HEK293 (cell line): Measurements from ENCODE around the gene PDIA4.

Experiments used
- CTCF ChIA-PET: fragments of 350-600 bp; formaldehyde crosslinking; extraction: SDS; loops from one replicate; lab custom pipeline; 2021; ENCODE audit warnings: antibody characterized with exemption; lab: Yijun Ruan, JAX
- POLR2A ChIA-PET: fragments of 300-600 bp; formaldehyde crosslinking; extraction: SDS; loops from one replicate; lab custom pipeline; 2020; ENCODE audit warnings: antibody characterized with exemption, inconsistent platforms; lab: Yijun Ruan, JAX
- H3K27ac ChIP-seq: fragments of 200-500 bp; sonication (Bioruptor generic); 2 replicates; pipeline ENCODE4 v1.5.1; 2014; ENCODE audit warnings: low read depth, low read length, control low read depth, inconsistent platforms; ENCODE audit errors: extremely low read depth
- H3K36me3 ChIP-seq, 2 experiments: fragments of 200-500 bp in 1 of 2; sonication (Bioruptor generic) in 1 of 2; 1 replicate in 1 of 2; 2 replicates in 1 of 2; pipeline ENCODE4 v1.5.1; 2014 to 2017; ENCODE audit warnings: inconsistent platforms in 2 of 2, low read length in 2 of 2; ENCODE audit not compliant: control insufficient read depth in 2 of 2, insufficient read depth in 1 of 2
- H3K4me1 ChIP-seq: fragments of 200-500 bp; sonication (Bioruptor generic); 2 replicates; pipeline ENCODE4 v1.5.1; 2014; ENCODE audit warnings: mild to moderate bottlenecking, low read length, inconsistent platforms; ENCODE audit not compliant: control insufficient read depth, insufficient read depth
- H3K4me3 ChIP-seq: 2 replicates; pipeline ENCODE4 v1.5.1; 2011; ENCODE audit warnings: low read depth, mild to moderate bottlenecking, control low read depth, low read length, moderate library complexity
- H3K9me3 ChIP-seq: fragments of 200-500 bp; sonication (Bioruptor generic); 2 replicates; pipeline ENCODE4 v1.5.1; 2014; ENCODE audit warnings: low read depth, low read length, inconsistent platforms; ENCODE audit not compliant: control insufficient read depth, insufficient read depth
- BCL11B ChIP-seq: fragments of 450-650 bp; formaldehyde crosslinking; IDR thresholded peaks from 2 replicates; pipeline ENCODE4 v1.5.1; 2016; ENCODE audit warnings: low read depth, missing biosample characterization, missing genetic modification characterization
- CTCF ChIP-seq: fragments of 450-650 bp; formaldehyde crosslinking; IDR thresholded peaks from 2 replicates; pipeline ENCODE4 v1.5.1; 2016; ENCODE audit warnings: missing biosample characterization, missing genetic modification characterization
- HOXA7 ChIP-seq: sonication (generic); formaldehyde crosslinking; IDR thresholded peaks from 2 replicates; pipeline ENCODE4 v1.8.1; 2022; ENCODE audit warnings: missing genetic modification reagents, borderline replicate concordance
- HOXD13 ChIP-seq: sonication (generic); formaldehyde crosslinking; IDR thresholded peaks from 2 replicates; pipeline ENCODE4 v1.8.0; 2022; ENCODE audit warnings: missing genetic modification reagents, borderline replicate concordance
- INSM2 ChIP-seq: fragments of 450-650 bp; formaldehyde crosslinking; IDR thresholded peaks from 2 replicates; pipeline ENCODE4 v1.5.1; 2016; ENCODE audit warnings: missing biosample characterization, missing genetic modification characterization
- REPIN1 ChIP-seq: fragments of 450-650 bp; formaldehyde crosslinking; IDR thresholded peaks from 2 replicates; pipeline ENCODE4 v1.5.1; 2017; ENCODE audit warnings: missing biosample characterization, missing genetic modification characterization, low read depth
- ZNF132 ChIP-seq: fragments of 450-650 bp; formaldehyde crosslinking; IDR thresholded peaks from 2 replicates; pipeline ENCODE4 v1.5.1; 2017; ENCODE audit warnings: missing biosample characterization, missing genetic modification characterization, borderline replicate concordance
- ZNF155 ChIP-seq: fragments of 450-650 bp; formaldehyde crosslinking; IDR thresholded peaks from 2 replicates; pipeline ENCODE4 v1.5.1; 2016; ENCODE audit warnings: missing biosample characterization, missing genetic modification characterization
- ZNF292 ChIP-seq: fragments of 450-650 bp; formaldehyde crosslinking; IDR thresholded peaks from 2 replicates; pipeline ENCODE4 v1.5.1; 2016; ENCODE audit warnings: low read depth, missing biosample characterization, missing genetic modification characterization, borderline replicate concordance
- ZNF335 ChIP-seq: fragments of 450-650 bp; formaldehyde crosslinking; conservative IDR thresholded peaks from 2 replicates; pipeline ENCODE4 v1.5.1; 2016; ENCODE audit warnings: missing biosample characterization, missing genetic modification characterization
- ZNF350 ChIP-seq: fragments of 450-650 bp; formaldehyde crosslinking; IDR thresholded peaks from 2 replicates; pipeline ENCODE4 v1.5.0; 2017; ENCODE audit warnings: missing biosample characterization, mild to moderate bottlenecking, missing genetic modification characterization
- ZNF354C ChIP-seq: fragments of 450-650 bp; formaldehyde crosslinking; IDR thresholded peaks from 2 replicates; pipeline ENCODE4 v1.5.1; 2016; ENCODE audit warnings: missing biosample characterization, missing genetic modification characterization, low read depth, borderline replicate concordance
- ZNF621 ChIP-seq: fragments of 450-650 bp; formaldehyde crosslinking; IDR thresholded peaks from 2 replicates; pipeline ENCODE4 v1.5.1; 2017; ENCODE audit warnings: missing biosample characterization, missing genetic modification characterization
- ZNF707 ChIP-seq: fragments of 450-650 bp; formaldehyde crosslinking; IDR thresholded peaks from 2 replicates; pipeline ENCODE4 v1.5.1; 2016; ENCODE audit warnings: missing biosample characterization, missing genetic modification characterization
- ZSCAN5A ChIP-seq: fragments of 450-650 bp; formaldehyde crosslinking; IDR thresholded peaks from 2 replicates; pipeline ENCODE4 v1.5.1; 2016; ENCODE audit warnings: missing biosample characterization, missing genetic modification characterization
- TF ChIP-seq, protein P1 (sequence below): fragments of 450-650 bp; formaldehyde crosslinking; IDR thresholded peaks from 2 replicates; pipeline ENCODE4 v1.5.1; 2016; ENCODE audit warnings: missing biosample characterization, missing genetic modification characterization
- TF ChIP-seq, protein P2 (sequence below): fragments of 450-650 bp; formaldehyde crosslinking; conservative IDR thresholded peaks from 2 replicates; pipeline ENCODE4 v1.5.1; 2016; ENCODE audit warnings: low read depth, missing biosample characterization, missing genetic modification characterization

PDIA4 gene

GRCh38 chr7:149003560-149004305 is 24.6 kb downstream of the PDIA4 start:
- ChIA-PET CTCF (no interaction called here), POLR2A (interaction anchor here (0.7 kb wide), 1 partner anchor 333 kb away, joined by 4 read pairs; no protein-coding TSS in a partner anchor)
- peaks cover 6 to 83% of the 10 kb centered on the region in 2 experiments; a peak in 2 of 3 replicates for H3K36me3 ChIP-seq
- TF ChIP-seq ZNF155 (tag by site-specific recombination) (no peak), ZNF707 (tag by site-specific recombination) (no peak), ZNF354C (tag by site-specific recombination) (no peak), INSM2 (tag by site-specific recombination) (no peak), HOXA7 (CRISPR knock-in tag) (no peak), BCL11B (tag by site-specific recombination) (no peak), ZNF350 (tag by site-specific recombination) (no peak), ZSCAN5A (tag by site-specific recombination) (no peak), REPIN1 (no peak), CTCF (tag by site-specific recombination) (no peak), ZNF132 (tag by site-specific recombination) (no peak), ZNF621 (tag by site-specific recombination) (no peak), HOXD13 (CRISPR knock-in tag) (no peak), ZNF292 (tag by site-specific recombination) (no peak), ZNF335 (tag by site-specific recombination) (no peak)
- TF ChIP-seq, protein P1, sequence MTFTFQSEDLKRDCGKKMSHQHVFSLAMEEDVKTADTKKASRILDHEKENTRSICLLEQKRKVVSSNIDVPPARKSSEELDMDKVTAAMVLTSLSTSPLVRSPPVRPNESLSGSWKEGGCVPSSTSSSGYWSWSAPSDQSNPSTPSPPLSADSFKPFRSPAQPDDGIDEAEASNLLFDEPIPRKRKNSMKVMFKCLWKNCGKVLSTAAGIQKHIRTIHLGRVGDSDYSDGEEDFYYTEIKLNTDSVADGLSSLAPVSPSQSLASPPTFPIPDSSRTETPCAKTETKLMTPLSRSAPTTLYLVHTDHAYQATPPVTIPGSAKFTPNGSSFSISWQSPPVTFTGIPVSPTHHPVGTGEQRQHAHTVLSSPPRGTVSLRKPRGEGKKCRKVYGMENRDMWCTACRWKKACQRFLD (tag by site-specific recombination), result no peak
- TF ChIP-seq, protein P2, sequence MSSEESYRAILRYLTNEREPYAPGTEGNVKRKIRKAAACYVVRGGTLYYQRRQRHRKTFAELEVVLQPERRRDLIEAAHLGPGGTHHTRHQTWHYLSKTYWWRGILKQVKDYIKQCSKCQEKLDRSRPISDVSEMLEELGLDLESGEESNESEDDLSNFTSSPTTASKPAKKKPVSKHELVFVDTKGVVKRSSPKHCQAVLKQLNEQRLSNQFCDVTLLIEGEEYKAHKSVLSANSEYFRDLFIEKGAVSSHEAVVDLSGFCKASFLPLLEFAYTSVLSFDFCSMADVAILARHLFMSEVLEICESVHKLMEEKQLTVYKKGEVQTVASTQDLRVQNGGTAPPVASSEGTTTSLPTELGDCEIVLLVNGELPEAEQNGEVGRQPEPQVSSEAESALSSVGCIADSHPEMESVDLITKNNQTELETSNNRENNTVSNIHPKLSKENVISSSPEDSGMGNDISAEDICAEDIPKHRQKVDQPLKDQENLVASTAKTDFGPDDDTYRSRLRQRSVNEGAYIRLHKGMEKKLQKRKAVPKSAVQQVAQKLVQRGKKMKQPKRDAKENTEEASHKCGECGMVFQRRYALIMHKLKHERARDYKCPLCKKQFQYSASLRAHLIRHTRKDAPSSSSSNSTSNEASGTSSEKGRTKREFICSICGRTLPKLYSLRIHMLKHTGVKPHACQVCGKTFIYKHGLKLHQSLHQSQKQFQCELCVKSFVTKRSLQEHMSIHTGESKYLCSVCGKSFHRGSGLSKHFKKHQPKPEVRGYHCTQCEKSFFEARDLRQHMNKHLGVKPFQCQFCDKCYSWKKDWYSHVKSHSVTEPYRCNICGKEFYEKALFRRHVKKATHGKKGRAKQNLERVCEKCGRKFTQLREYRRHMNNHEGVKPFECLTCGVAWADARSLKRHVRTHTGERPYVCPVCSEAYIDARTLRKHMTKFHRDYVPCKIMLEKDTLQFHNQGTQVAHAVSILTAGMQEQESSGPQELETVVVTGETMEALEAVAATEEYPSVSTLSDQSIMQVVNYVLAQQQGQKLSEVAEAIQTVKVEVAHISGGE (tag by site-specific recombination), result no peak
- TF ChIP-seq, all 188 proteins: peak for 0
- no peak overlapping the region for H3K27ac ChIP-seq
- H3K4me3 ChIP-seq, result no peak overlapping the region
- no peaks in the 10 kb centered on the region for H3K4me1 ChIP-seq
- H3K9me3 ChIP-seq, result no peaks in the 10 kb centered on the region
